Activated naive CD8-positive, alpha-beta T cell treated with anti-CD3 and anti-CD28 coated beads, Interleukin-2, amount 50 U/mL, for 24 hours (primary cell): ENCODE measurements around the gene XPR1.
"Not testable (repeated sequence)": the region's sequence is repeated elsewhere in the genome, so short reads cannot be mapped to it uniquely, and the experiment has no call there.

Experiments
- ATAC-seq: fragments of 150-1000 bp; cut with Tn5 transposase; one replicate; pipeline ENCODE4 v1.10.0; 2021
- DNase-seq: peaks from one replicate; pipeline ENCODE4 v3.0.0; 2021
- H3K27ac Mint-ChIP-seq: one replicate; pipeline ENCODE4 v1.8.0; 2021; ENCODE audit warnings: mild to moderate bottlenecking, mixed read lengths
- H3K27me3 Mint-ChIP-seq: one replicate; pipeline ENCODE4 v1.8.0; 2021; ENCODE audit warnings: mixed read lengths
- H3K36me3 Mint-ChIP-seq: one replicate; pipeline ENCODE4 v1.8.0; 2021; ENCODE audit warnings: low read depth, mixed read lengths
- H3K4me1 Mint-ChIP-seq: one replicate; pipeline ENCODE4 v1.8.0; 2021; ENCODE audit warnings: mixed read lengths
- H3K4me3 Mint-ChIP-seq: one replicate; pipeline ENCODE4 v1.8.0; 2021; ENCODE audit warnings: mild to moderate bottlenecking, moderate library complexity, mixed read lengths
- H3K9me3 Mint-ChIP-seq: one replicate; pipeline ENCODE4 v1.8.0; 2021; ENCODE audit warnings: mixed read lengths

The XPR1 gene

DNA sequence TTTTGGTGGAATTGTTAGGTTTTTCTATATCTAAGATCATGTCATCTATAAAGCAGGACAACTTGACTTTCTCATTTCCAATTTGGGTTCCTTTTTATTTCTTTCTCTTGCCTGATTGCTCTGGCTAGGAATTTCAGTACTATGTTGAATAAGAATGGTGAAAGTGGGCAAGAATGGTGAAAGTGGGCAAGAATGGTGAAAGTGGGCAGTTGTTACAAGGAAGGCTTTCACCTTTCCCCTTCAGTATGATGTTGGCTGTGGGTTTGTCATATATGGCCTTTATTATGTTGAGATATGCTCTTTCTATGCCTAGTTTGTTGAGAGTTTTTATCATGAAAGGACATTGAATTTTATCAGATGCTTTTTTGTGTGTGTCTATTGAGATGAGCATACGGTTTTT lies 64.5 kb downstream of the XPR1 start:
- no peak overlapping the region for H3K4me3 Mint-ChIP-seq
- no peaks in the 10 kb centered on the region for H3K27me3 Mint-ChIP-seq
- H3K9me3 Mint-ChIP-seq = peaks cover 41% of the 10 kb centered on the region
- H3K36me3 Mint-ChIP-seq = peaks cover 40% of the 10 kb centered on the region
- ATAC-seq (no peak), DNase-seq (no peak)
- H3K27ac Mint-ChIP-seq = no peak overlapping the region
- peaks cover 12% of the 10 kb centered on the region for H3K4me1 Mint-ChIP-seq

DNA sequence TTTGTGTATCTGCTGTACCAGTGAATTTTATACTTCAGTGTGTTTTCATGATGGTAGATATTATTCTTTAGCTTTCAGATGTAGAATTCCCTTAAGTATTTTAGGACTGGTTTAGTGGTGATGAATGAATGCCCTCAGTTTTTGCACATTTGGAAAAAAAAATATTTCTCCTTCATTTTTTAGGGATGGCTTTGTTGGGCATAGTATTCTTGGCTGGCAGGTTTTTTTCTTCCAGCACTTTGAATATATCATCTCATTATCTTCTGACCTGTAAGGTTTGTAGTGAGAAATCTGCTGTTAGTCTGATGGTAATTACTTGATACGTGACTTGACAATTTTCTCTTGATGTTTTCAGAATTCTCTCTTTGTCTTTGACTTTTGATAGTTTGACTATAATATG lies 66.8 kb downstream of the XPR1 start:
- Mint-ChIP-seq H3K9me3 (peaks cover 50% of the 10 kb centered on the region), H3K4me3 (no peak overlapping the region), H3K4me1 (no peaks in the 10 kb centered on the region), H3K27me3 (no peaks in the 10 kb centered on the region), H3K27ac (no peak overlapping the region), H3K36me3 (peaks cover 39% of the 10 kb centered on the region)
- ATAC-seq = no peak
- DNase-seq = no peak

DNA sequence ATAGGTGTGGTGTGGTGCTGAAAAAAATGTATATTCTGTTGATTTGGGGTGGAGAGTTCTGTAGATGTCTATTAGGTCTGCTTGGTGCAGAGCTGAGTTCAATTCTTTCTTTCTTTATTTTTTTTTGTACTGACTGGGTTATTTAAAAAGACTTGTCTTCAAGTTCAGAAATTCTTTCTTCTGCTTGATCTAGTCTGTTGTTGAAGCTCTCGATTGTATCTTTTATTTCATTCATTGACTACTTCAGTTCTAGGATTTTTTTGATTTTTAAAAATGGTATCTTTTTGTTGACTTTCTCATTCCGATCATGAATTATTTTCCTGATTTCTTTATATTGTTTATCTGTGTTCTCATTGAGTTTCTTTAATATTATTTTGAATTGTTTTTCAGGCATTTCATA lies 70.6 kb downstream of the XPR1 start:
- not testable (repeated sequence) for H3K4me3 Mint-ChIP-seq, DNase-seq, ATAC-seq, H3K27ac Mint-ChIP-seq, H3K27me3 Mint-ChIP-seq, H3K4me1 Mint-ChIP-seq
- Mint-ChIP-seq H3K36me3 (peaks cover 19% of the 10 kb centered on the region), H3K9me3 (peaks cover 24% of the 10 kb centered on the region)

DNA sequence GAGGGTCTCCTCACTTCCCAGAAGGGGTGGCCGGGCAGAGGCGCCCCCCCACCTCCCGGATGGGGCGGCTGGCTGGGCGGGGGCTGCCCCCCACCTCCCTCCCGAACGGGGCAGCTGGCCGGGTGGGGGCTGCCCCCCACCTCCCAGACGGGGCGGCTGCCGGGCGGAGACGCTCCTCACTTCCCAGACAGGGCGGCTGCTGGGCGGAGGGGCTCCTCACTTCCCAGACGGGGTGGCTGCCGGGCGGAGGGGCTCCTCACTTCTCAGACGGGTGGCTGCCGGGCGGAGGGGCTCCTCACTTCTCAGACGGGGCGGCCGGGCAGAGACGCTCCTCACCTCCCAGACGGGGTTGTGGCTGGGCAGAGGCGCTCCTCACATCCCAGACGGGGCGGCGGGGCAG lies 78.9 kb downstream of the XPR1 start:
- Mint-ChIP-seq H3K9me3 (peaks cover 31% of the 10 kb centered on the region), H3K36me3 (peaks cover 20% of the 10 kb centered on the region)
- not testable (repeated sequence) for H3K27ac Mint-ChIP-seq, H3K4me3 Mint-ChIP-seq, H3K27me3 Mint-ChIP-seq, H3K4me1 Mint-ChIP-seq, ATAC-seq, DNase-seq

DNA sequence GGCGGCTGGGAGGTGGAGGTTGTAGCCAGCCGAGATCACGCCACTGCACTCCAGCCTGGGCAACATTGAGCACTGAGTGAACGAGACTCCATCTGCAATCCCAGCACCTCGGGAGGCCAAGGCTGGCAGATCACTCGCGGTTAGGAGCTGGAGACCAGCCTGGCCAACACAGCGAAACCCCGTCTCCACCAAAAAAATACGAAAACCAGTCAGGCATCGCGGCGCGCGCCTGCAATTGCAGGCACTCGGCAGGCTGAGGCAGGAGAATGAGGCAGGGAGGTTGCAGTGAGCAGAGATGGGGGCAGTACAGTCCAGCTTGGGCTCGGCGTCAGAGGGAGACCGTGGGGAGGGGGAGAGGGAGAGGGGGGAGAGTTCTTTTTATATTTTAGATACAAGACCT lies 79.4 kb downstream of the XPR1 start:
- not testable (repeated sequence) for H3K27ac Mint-ChIP-seq, ATAC-seq, H3K27me3 Mint-ChIP-seq, H3K4me3 Mint-ChIP-seq, H3K4me1 Mint-ChIP-seq, DNase-seq
- peaks cover 18% of the 10 kb centered on the region for H3K36me3 Mint-ChIP-seq
- peaks cover 31% of the 10 kb centered on the region for H3K9me3 Mint-ChIP-seq

DNA sequence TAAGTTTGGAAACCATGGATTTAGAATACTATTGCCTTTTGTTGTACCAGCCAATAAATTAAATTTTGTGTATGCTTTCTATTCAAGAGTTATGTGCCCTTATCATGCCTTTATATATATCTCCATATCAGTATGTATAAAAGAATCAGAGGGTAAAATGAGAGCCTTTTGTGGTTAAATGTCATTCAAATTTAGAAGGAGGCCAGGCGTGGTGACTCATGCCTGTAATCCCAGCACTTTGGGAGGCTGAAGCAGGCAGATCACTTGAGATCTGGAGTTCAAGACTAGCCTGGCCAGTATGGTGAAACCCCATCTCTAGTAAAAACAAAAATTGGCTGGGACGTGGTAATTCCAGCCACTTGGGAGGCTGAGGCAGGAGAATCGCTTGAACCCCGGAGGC lies 88.9 kb downstream of the XPR1 start:
- no peak for DNase-seq
- Mint-ChIP-seq H3K4me1 (peaks cover 2% of the 10 kb centered on the region), H3K27me3 (no peaks in the 10 kb centered on the region), H3K27ac (no peak overlapping the region), H3K36me3 (peaks cover 8% of the 10 kb centered on the region), H3K9me3 (peaks cover 14% of the 10 kb centered on the region), H3K4me3 (no peak overlapping the region)
- no peak for ATAC-seq

DNA sequence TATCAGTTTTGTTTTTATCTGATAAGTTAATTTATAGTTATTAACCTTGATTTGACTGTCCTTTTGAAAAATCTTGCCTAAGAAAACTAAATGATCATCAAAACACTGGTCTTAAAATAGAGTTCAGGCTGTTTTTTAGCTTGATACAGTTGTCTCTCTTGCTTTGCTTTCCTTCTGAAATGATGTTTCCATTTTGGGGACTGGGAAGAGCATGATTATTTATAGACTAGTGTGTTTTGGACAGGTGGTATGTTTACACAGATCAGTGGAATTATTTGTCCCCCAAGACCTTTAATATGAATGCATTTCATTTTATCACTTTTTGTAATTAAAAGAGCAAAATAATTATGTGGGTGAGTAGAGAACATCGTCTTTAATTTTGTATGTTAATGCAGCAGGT lies 90.8 kb downstream of the XPR1 start:
- H3K27me3 Mint-ChIP-seq = no peaks in the 10 kb centered on the region
- H3K36me3 Mint-ChIP-seq = peaks cover 15% of the 10 kb centered on the region
- no peak overlapping the region for H3K4me3 Mint-ChIP-seq
- no peak overlapping the region for H3K27ac Mint-ChIP-seq
- H3K9me3 Mint-ChIP-seq = peaks cover 21% of the 10 kb centered on the region
- H3K4me1 Mint-ChIP-seq = peaks cover 2% of the 10 kb centered on the region
- DNase-seq (no peak), ATAC-seq (no peak)

DNA sequence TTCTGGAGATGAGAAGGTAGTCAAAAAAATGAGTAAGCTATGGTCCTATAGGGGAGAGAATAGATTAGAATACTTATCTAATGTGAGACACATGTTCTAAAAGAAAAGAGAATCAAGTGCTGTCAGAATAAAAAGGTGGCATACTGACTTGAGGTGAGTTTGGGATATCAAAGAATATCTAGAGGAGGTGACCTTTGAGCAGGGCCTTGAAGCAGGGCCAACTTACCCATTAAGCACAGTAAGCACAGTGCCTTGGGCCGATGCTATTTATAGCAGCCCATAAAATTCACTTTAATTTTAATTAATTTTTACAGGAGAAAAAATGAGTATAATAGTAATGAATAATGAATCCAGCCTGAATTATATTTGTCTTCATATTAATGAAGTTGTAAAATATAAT lies 92.2 kb downstream of the XPR1 start:
- DNase-seq (no peak), ATAC-seq (no peak)
- H3K27ac Mint-ChIP-seq = no peak overlapping the region
- H3K4me3 Mint-ChIP-seq = no peak overlapping the region
- H3K9me3 Mint-ChIP-seq = peaks cover 33% of the 10 kb centered on the region
- no peaks in the 10 kb centered on the region for H3K27me3 Mint-ChIP-seq
- H3K4me1 Mint-ChIP-seq = peaks cover 2% of the 10 kb centered on the region
- peaks cover 25% of the 10 kb centered on the region for H3K36me3 Mint-ChIP-seq

DNA sequence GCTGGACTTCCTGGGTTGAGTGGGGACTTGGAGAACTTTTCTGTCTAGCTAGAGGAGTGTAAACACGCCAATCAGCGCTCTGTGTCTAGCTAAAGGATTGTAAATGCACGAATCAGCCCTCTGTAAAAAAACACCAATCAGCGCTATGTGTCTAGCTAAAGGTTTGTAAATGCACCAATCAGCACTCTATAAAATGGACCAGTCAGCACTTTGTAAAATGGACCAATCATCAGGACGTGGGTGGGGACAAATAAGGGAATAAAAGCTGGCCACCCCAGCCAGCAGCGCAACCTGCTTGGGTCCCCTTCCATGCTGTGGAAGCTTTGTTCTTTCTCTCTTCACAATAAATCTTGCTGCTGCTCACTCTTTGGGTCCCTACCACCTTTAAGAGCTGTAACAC lies 94.2 kb downstream of the XPR1 start:
- H3K36me3 Mint-ChIP-seq = peaks cover 30% of the 10 kb centered on the region
- not testable (repeated sequence) for ATAC-seq, H3K4me1 Mint-ChIP-seq, DNase-seq, H3K27me3 Mint-ChIP-seq, H3K4me3 Mint-ChIP-seq, H3K27ac Mint-ChIP-seq
- peaks cover 49% of the 10 kb centered on the region for H3K9me3 Mint-ChIP-seq

DNA sequence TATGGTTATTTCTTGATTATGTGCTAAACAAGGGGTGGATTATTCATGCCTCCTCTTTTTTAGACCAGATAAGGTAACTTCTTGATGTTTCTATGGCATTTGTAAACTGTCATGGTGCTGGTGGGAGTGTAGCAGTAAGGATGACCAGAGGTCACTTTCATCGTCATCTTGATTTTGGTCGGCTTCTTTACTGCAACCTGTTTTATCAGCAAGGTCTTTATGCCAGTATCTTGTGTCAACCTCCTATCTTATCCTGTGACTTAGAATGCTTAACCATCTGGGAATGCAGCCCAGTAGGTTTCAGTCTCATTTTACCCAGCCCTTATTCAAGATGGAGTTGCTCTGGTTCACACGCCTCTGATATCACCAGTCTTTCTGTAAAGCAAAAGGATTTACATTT lies 95.9 kb downstream of the XPR1 start:
- H3K27me3 Mint-ChIP-seq, ATAC-seq, DNase-seq, H3K4me1 Mint-ChIP-seq, H3K27ac Mint-ChIP-seq, H3K4me3 Mint-ChIP-seq: not testable (repeated sequence)
- Mint-ChIP-seq H3K9me3 (peaks cover 56% of the 10 kb centered on the region), H3K36me3 (peaks cover 43% of the 10 kb centered on the region)

DNA sequence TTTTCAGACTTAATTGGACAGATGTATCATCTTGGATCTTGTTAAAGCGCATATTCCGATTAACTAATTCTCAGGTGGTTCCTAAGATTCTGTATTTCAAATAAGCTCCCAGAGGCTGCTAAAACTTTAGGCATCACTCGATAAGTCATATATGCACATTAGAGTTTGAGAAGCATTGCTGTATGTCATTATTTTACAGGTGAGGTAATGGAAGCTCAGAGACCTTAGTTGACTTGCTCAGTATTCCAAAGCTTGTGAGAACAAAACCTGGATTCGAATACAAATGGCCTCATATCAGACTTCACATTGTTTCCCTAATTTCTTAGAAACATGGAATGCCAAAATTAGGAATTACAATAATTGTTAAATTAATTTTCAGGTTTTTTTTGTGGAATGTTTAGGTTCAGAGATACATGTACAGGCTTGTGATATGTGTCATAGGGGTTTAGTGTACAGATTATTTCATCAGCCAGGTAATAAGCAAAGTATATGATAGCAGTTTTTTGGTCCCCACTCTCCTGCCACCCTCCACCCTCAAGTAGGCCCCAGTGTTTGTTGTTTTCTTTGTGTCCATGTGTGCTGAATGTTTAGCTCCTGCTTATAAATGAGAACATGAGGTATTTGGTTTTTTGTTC lies 96.8 kb downstream of the XPR1 start:
- Mint-ChIP-seq H3K36me3 (peaks cover 50% of the 10 kb centered on the region), H3K4me1 (no peaks in the 10 kb centered on the region), H3K27me3 (no peaks in the 10 kb centered on the region), H3K4me3 (no peak overlapping the region), H3K27ac (no peak overlapping the region), H3K9me3 (peaks cover 58% of the 10 kb centered on the region)
- ATAC-seq = no peak
- DNase-seq = no peak

DNA sequence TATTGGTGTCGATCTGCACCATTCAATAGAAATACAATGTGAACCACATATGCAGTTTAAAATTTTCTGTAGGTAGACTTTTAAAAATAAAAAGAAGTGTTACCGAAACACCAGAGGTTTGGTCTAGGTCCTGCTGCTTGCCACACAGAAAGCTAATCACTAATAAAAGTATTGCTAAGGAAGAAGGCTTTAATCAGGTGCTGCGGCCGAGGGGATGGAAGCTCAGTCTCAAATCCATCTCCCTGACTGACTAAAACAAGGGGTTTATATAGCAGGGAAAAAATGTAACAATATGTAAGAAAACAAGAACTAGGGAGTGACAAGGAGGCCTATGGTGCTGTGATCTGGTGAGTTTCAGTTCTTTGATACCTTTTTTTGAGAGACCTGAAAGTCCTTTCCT lies 99.3 kb downstream of the XPR1 start:
- H3K4me3 Mint-ChIP-seq = no peak overlapping the region
- H3K4me1 Mint-ChIP-seq = no peaks in the 10 kb centered on the region
- no peak for ATAC-seq
- H3K27me3 Mint-ChIP-seq = no peaks in the 10 kb centered on the region
- H3K36me3 Mint-ChIP-seq = peaks cover 67% of the 10 kb centered on the region
- no peak for DNase-seq
- no peak overlapping the region for H3K27ac Mint-ChIP-seq
- H3K9me3 Mint-ChIP-seq = peaks cover 65% of the 10 kb centered on the region

DNA sequence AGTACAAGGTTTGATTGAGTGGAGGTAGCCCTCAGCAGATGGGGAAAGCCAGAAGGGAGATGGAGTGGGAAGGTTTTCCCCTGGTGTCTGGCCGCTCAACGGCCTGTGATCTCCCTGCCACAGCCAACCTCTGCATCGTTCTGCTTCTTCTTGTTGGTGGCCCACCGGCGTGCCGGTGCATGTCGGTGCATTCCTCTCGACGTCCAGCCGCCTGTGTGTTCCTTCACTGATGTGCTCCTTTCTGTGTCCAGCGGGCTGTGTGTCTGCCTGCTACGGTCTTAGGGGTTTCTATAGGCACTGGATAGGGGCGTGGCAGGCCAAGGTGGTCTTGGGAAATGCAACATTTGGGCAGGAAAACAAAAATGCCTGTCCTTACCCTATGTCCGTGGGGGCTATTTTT lies 101.0 kb downstream of the XPR1 start:
- Mint-ChIP-seq H3K36me3 (peaks cover 67% of the 10 kb centered on the region), H3K27me3 (no peaks in the 10 kb centered on the region), H3K27ac (no peak overlapping the region), H3K4me1 (no peaks in the 10 kb centered on the region), H3K9me3 (peaks cover 72% of the 10 kb centered on the region), H3K4me3 (no peak overlapping the region)
- no peak for ATAC-seq
- no peak for DNase-seq

DNA sequence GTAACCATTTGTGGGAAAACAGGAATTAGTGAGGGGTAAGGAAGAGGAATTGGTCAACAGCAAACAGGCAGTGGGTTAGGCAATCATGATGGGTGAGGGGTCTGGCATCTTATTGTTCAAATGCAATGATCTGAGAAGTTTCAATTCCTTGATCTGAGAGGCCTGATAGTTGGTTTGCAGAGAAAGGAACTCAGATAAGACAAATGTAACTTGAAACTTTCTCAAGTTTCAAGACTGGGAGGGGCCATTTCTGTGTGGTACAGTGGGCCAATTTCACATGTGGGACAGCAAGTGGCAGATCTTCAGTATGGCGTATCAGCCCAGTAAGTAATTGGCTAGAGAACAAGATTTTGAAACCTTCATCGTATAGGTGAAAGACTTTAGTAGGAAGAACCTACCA lies 102.5 kb downstream of the XPR1 start:
- H3K36me3 Mint-ChIP-seq = peaks cover 65% of the 10 kb centered on the region
- peaks cover 71% of the 10 kb centered on the region for H3K9me3 Mint-ChIP-seq
- H3K4me3 Mint-ChIP-seq = no peak overlapping the region
- no peak overlapping the region for H3K27ac Mint-ChIP-seq
- H3K4me1 Mint-ChIP-seq = no peaks in the 10 kb centered on the region
- H3K27me3 Mint-ChIP-seq = no peaks in the 10 kb centered on the region
- no peak for DNase-seq
- no peak for ATAC-seq

DNA sequence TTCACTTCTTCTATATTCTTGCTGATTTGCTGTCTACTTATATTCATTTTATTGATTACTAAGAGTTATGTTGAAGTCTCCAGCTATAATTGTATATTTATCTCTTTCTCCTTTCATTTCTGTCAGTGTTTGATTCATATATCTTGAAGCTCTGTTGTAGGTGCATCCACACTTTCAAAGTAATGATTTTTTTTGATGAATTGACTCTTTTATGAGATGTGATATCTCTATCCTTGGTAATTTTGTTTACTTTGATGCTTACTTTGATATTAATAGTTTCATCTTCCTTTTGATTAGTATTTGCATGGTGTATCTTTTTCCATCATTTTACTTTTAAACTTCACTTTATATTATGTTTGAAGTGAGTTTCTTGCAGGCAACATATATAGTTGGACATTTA lies 110.8 kb downstream of the XPR1 start:
- peaks cover 61% of the 10 kb centered on the region for H3K9me3 Mint-ChIP-seq
- ATAC-seq (no peak), DNase-seq (no peak)
- H3K27ac Mint-ChIP-seq = no peak overlapping the region
- no peaks in the 10 kb centered on the region for H3K27me3 Mint-ChIP-seq
- no peak overlapping the region for H3K4me3 Mint-ChIP-seq
- H3K36me3 Mint-ChIP-seq = peaks cover 64% of the 10 kb centered on the region
- H3K4me1 Mint-ChIP-seq = no peaks in the 10 kb centered on the region

DNA sequence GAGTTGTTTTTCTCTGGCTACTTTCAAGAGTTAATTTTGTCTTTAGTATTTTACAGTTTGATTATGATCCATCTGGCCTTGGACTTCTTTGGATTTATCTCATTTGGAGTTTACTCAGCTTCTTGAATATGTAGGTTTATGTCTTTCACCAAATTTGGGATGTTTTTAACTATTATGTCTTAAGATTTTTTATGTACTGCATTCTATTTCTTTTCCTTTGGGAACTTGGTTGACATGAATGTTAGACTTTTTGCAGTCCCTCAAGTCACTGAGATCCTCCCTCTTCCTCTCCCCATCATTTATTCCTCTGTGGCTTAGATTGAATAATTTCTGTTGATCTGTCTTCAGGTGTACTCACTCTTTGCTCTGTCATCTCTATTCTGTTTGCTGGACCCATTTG lies 112.0 kb downstream of the XPR1 start:
- Mint-ChIP-seq H3K27ac (no peak overlapping the region), H3K4me1 (no peaks in the 10 kb centered on the region), H3K36me3 (peaks cover 59% of the 10 kb centered on the region), H3K4me3 (no peak overlapping the region), H3K9me3 (peaks cover 53% of the 10 kb centered on the region), H3K27me3 (no peaks in the 10 kb centered on the region)
- no peak for ATAC-seq
- no peak for DNase-seq
